Activated CD4-positive, alpha-beta T cell treated with anti-CD3 and anti-CD28 coated beads for 24 hours (primary cell): Measurements from ENCODE around the gene PDCD1LG2.
"Not testable (repeated sequence)": the region's sequence is repeated elsewhere in the genome, so short reads cannot be mapped to it uniquely, and the experiment has no call there.

ENCODE experiments used
- DNase-seq, 2 donors: peaks; one replicate each; pipeline ENCODE4 v3.0.0-alpha.2; 2020; ENCODE audit warnings: low read depth in 2 of 2

Gene PDCD1LG2

GRCh38 chr9:5566054-5566618 lies 55.8 kb downstream of the PDCD1LG2 start:
- DNase-seq = no peak

GRCh38 chr9:5568868-5569267 lies 58.5 kb downstream of the PDCD1LG2 start:
- no peak for DNase-seq

- no peak for DNase-seq
Observed at GRCh38 chr9:5569409-5569808, 59.1 kb downstream of the PDCD1LG2 start.

GRCh38 chr9:5569891-5570290 lies 59.6 kb downstream of the PDCD1LG2 start:
- DNase-seq = no peak

GRCh38 chr9:5571629-5572232 lies 61.4 kb downstream of the PDCD1LG2 start:
- DNase-seq = no peak

- no peak for DNase-seq
Observed at GRCh38 chr9:5574097-5574496, 63.8 kb downstream of the PDCD1LG2 start.

DNA sequence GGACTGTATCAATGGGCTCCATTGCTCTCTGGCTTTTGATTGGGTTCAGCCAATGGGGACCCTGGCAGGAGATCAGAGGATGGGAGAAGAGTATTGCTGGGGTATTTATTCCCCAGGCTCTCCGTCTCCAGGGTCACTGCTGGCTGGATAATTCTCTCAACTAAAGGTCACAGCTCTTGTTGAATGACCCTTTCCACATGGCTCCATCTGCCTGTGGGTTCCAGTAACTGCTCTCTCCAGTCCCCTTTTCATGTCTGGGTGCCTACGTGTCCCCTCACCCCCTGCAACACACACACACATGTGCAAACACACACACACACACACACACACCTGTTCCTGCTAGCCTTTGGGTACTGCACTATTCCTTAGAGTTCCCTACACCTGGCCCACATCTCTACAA lies 64.7 kb downstream of the PDCD1LG2 start:
- no peak for DNase-seq

GRCh38 chr9:5577225-5577624 lies 66.9 kb downstream of the PDCD1LG2 start:
- no peak for DNase-seq

GRCh38 chr9:5578018-5578697 lies 67.8 kb downstream of the PDCD1LG2 start:
- no peak for DNase-seq

GRCh38 chr9:5578698-5579085 lies 68.4 kb downstream of the PDCD1LG2 start:
- DNase-seq = no peak

DNA sequence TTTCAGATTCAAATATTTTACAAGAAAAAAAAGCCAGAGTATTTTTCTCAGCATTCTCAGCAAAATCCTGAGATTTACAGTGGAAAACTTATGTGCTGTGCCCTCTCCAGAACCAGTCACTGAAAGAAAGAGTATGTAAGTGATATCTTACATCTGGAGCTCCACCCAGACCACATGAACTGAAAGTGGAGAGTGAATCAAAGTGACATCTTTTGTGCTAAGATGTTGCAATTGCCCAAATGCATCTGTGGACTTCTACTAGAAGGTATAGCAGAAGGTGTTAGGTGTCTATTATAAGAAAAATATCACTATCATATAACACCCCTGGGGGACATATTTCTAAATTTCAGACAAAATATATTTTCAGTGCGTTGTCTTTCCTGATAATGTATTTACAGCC lies 69.5 kb downstream of the PDCD1LG2 start:
- no peak for DNase-seq

DNA sequence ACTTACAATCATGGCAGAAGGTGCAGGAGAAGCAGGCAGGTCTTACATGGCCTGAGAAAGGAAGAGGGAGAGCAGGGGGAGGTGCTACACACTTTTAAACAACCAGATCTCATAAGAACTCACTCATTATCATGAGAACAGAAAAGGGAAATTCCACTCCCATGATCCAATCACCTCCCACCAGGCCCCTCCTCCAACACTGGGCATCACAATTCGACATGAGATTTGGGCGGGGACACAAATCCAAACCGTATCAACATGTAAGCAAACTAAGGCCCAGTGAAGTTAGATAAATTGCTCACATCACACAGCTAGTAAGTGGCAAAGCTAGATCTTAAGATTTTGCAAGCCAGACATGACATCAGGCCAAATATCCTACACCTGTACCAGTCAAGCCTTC lies 70.3 kb downstream of the PDCD1LG2 start:
- no peak for DNase-seq

- not testable (repeated sequence) for DNase-seq
Observed at GRCh38 chr9:5581706-5582105, 71.4 kb downstream of the PDCD1LG2 start.

DNA sequence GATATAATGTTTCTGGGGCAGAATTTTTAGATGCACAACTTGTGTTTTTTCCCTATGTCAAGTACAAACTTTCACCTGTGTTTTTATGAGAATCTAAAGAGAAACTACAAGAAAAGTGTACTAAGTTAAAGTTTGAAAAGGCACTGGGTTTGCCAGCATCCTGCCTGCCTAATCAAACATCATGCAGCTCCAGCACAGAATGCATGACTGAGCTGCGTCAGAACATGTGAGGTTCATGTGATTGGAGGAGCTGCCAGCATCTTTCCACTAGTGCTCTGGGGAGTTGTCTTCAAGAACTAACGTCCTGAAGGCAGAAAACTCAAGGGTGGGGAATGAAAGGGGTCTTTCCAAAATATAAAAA lies 72.5 kb downstream of the PDCD1LG2 start:
- no peak for DNase-seq

- no peak for DNase-seq
Observed at GRCh38 chr9:5586391-5586802, 76.1 kb downstream of the PDCD1LG2 start.

DNA sequence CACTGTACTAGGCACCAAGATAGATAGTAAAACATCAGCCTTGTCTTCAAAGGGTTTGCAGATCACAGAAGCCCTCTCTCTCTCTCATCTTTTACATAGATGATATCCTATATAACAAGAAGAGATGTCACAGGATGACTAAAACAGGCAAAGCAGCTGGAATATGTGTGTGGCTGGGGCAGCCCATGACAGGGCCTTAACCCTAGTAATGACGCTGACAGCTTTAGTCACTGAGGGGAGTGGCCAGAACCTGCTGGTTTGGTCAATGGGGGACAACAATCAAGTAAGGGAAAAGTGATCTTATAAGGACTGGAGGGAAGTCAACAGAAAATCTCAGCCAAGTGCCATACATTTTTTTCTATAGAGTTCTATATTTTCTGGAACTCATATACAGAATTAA lies 76.7 kb downstream of the PDCD1LG2 start:
- peak; percentile 18 to 31 for DNase-seq

- DNase-seq = no peak
Observed at GRCh38 chr9:5592231-5592630, 81.9 kb downstream of the PDCD1LG2 start.

- DNase-seq = no peak
Observed at GRCh38 chr9:5592904-5593303, 82.6 kb downstream of the PDCD1LG2 start.

DNA sequence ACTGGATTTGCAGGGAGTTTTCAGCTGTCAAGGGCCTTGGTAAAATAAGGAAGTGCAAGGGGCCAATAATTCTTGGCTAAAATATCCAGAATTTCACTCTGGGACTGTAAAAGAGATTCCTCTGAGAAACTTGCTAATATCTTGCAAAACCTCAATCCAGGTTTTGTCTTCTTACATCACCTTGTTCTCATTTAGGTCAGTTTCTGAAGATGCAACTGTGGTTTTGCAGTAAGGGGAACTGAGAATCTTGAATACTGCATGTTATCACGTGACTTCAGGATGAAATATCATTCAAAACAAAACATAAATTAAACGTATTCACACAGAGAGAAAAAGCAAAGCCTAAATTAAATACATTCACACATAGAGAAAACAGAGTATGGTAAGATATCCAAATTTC lies 83.6 kb downstream of the PDCD1LG2 start:
- no peak for DNase-seq

DNA sequence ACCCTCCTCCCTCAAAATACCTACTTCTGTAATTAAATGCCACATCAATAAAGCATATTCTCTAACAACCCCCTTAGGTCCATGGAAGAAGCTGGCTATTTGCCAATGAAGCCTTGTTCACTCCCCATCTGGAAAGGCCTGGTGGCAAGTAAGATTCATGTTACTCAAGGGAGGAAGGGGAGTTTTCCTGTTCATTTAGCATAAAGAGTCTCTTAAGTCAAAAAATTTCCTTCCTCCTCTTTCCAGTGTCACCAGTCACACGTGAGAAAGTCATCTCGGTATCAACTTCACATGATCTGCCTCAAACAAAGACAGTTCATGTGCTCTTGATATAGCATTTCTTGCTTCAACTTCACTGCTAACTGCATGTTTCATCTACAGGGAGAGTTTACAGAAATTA lies 85.8 kb downstream of the PDCD1LG2 start:
- DNase-seq = no peak

DNA sequence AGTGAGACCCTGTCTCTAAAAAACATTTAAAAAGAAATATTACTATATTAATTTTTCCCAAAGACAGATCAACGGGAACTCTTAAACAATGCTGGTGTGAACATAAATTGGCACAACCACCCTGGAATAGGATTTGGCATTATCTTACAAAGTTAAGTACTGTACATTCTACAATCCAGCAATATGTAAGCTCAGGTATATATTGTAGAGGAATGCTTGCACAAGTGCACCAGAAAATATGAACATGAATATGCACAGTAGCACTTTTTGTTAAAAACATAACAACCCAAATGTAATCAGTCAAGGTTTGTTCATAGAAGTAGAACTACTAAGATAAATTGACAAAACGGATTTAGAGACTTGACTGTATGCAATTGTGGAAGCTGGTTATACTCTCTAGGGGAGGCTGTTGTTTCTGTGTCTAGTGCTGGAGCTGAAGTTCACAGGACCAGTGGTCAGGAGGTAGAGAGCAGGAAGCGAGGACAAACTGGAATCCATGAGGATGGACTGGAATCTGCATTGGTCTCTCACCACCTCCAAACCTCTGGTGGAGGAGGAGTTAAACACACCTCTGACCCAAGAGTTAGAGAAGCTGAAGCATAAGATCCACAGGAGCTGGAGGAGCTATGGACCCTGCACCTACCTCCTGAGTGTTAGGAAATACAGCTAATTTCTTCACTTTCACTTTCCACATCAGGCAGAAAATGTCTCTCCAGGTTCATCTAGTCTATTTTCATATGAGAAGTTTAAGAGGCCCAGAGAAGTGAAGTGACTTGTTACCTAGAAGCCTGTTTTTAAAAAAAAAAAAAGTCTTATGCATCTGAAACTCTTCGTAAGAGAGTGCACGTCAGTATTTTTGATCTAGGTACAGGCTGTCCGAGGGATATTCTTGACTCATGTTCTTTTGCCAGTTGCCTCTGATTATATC lies 98.2 kb downstream of the PDCD1LG2 start:
- DNase-seq = no peak

GRCh38 chr9:5609226-5609596 lies 98.9 kb downstream of the PDCD1LG2 start:
- DNase-seq = no peak

DNA sequence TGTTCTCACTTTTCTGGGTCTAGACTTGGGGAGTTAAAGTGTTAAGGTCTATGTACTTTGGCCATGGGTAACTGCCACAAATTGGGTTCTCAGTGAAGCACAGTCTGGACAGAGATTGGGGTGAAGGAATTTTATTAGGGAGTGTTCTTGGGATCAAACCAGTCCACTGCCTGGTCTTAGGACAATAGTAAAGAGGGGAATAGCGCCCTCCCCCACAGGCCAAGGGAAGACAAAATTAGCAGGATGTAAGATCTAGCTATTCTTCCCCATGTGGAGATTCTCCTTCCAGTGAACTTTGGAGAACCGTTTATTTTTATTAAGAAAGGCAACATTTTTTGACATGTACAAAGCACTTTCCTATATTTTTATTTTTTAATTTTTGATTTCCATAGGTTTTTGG lies 100.2 kb downstream of the PDCD1LG2 start:
- DNase-seq = no peak
